Measurements from ENCODE around the gene HYI.
"Not testable (repeated sequence)": the region's sequence is repeated elsewhere in the genome, so short reads cannot be mapped to it uniquely, and the experiment has no call there.

Gene HYI, protein sequence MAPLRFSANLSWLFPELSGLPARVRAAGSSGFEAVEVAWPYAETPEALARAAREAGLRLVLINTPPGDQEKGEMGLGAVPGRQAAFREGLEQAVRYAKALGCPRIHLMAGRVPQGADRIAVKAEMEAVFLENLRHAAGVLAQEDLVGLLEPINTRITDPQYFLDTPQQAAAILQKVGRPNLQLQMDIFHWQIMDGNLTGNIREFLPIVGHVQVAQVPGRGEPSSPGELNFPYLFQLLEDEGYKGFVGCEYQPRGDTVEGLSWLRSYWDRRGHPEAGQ

DNA sequence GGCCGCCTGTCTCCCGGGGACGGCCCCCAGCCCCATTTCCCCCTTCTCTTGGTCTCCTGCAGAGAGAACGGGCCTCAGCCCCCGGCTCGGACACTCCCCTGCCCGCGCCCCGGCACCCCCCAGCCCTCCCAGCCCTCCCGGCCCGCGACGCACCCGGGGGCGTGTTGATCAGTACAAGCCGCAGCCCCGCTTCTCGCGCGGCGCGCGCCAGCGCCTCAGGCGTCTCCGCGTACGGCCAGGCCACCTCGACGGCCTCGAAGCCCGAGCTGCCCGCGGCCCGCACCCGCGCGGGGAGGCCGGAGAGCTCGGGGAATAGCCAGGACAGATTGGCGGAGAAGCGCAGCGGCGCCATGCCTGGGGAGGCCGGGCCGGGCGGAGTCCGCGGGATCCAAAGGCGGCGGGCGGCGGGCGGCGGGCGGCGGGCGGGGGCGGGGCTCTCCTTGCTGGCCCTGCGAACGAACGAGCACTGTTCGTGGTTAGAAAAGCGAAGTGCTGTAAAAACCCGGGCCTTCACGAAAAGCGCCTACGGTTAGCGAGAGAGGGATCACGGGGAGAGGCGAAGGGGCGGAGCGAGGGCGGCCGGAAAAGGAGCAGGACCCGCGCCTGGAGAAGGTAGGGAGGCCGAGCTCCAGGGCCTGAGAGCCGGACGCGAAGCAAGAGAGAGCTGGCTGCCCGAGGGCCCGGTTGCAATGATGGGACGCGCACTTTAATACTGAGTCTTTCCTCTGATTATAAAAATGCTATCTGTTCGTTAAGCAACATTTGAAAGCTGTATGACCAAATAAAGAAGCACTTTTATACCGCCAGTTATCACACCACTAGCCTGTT, at the start of gene HYI:
Gene HYI, minus strand, starts transcription at position 490 of the 828 bp plus-strand sequence. Its CDS starts 138 bp downstream, at position 352.
- DNase-seq (ENCODE audit: low read depth in 2 of 2): peak; percentile 19 to 24

DNA sequence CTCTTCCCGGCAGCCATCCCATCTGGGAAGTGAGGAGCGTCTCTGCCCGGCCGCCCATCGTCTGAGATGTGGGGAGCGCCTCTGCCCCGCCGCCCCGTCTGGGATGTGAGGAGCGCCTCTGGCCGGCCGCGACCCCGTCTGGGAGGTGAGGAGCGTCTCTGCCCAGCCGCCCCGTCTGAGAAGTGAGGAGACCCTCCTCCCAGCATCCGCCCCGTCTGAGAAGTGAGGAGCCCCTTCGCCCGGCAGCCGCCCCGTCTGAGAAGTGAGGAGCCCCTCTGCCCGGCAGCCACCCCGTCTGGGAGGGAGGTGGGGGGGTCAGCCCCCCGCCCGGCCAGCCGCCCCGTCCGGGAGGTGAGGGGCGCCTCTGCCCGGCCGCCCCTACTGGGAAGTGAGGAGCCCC, 48.1 kb upstream of the HYI start:
- not testable (repeated sequence) for DNase-seq (ENCODE audit: low read depth in 2 of 2)

DNA sequence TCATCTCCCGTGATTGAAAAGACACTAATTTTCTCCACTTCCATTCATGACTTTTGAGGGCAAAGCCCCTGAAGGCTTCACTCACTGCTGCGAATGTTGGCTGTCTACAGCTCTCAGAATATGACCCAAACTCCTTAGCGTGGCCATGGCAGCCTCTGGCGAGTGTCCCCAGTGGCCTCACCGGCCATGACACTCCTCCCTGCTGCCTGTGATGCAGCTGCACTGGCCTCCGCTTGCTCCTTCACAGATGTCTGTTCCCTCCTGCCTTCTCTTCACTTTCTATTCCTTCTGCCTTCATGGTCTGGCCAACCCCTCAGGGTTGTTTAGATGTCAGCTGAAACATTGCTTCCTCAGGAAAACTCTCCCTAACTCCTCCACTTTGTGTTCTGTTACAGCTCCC, 46.2 kb upstream of the HYI start:
- DNase-seq (ENCODE audit: low read depth in 2 of 2): no peak

DNA sequence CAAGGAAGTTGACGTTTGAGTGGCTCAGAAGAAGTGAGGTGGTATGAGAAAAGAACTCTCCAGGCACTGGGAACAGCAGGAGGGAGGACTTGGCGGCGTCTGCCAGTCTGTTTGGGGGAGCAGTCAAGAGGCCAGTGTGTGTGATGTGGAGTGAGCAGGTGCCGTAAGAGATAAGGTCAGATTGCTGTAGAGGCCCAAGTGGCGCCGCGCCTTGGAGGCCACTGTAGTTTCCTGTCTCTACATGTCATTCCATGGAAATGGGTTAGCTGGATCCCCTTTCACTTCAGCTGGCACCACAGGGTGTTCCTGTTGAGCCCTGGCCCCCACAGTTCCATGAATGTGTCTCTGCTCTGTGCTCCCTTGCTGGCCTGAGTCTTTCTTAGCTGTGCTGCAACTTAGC, 41.5 kb upstream of the HYI start:
- DNase-seq (ENCODE audit: low read depth in 2 of 2): no peak

DNA sequence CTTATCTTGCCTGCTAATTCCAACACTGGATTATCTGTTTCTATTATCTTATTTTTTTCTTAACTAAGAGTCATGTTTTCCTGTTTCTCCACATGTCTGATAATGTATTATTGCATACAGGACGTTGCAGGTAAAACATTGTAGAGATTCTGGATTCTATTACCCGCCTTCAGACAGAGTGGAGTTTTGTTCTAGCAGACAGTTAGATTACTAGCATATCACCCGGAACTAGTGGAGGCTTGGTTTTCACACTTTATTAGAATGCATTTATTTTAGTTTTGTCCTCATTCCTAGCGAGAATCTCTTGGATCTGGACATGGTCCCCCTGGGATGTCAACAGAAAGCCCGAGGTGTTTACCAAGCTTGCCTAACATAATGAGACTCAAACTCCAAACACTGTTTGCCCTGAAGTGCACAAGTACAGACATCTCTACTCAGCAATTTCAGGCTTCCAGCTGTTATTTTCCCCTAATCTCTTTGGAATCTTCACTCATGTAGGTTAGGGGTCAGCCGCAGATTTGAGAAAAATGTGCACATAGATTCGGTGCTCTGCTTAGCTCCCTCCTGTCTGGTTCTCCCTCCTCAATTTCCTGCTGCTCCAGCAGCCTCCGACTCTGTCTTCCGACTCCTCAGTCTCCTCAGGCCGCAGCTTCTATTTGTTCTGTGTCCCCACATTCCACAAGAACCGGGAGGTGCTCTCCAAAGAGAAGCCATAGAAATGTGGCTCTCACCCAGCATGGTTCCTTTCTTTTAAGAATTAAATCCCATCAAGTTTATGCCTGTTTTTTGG, 40.1 kb upstream of the HYI start:
- no peak for DNase-seq (ENCODE audit: low read depth in 2 of 2)

DNA sequence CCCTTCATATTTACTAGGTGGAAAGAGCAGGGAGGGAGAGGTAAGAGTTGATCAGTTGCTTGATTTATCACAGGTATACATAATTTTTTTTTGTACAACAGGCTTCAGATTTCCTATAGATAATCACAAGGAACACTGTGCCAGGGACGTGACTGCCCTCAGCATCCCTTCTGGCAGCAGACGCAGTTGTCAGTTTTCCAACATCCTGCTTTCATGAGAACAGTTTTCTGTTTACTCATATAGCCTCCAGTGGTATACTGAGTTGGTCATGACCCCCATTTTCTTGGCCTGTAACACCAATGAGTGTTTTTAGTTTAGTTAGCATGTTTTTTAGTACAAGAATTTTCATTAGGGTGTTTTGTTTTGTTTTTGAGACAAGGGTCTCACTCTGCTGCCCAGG, 39.1 kb upstream of the HYI start:
- DNase-seq (ENCODE audit: low read depth in 2 of 2): no peak

DNA sequence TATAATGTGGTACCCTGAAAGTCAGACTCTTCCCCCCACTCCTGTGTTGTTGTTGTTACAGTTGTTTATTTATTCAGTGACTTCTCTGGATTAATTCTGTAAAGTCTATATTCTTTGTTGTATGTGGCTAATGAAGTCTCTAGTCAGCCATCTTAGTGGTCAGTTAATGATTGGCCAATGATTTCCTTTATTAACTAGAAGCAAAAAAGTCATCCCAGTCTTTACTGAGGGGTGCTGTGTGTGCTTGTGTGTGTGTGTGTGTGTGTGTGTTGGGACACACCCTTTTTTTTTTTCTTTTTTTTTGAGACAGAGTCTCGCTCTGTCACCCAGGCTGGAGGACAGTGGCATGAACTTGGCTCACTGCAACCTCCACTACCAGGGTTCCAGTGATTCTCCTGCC, 37.3 kb upstream of the HYI start:
- no peak for DNase-seq (ENCODE audit: low read depth in 2 of 2)

DNA sequence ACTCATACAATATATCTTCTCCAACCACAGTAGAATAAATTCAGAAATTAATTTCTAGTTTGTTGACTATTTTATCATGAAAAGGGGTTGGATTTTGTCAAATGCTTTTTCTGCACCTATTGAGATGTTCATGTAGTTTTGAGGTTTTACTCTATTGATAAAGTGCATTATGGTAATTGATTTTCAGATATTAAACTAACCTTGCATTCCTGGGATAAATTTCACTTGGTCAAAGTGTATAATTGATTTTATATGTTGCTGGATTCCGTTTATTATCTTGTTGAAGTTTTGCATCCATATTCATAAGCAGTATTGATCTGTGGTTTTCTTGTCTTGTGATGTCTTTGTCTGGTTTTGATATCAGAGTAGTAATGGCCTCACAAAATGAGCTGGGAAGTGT, 34.4 kb upstream of the HYI start:
- no peak for DNase-seq (ENCODE audit: low read depth in 2 of 2)

DNA sequence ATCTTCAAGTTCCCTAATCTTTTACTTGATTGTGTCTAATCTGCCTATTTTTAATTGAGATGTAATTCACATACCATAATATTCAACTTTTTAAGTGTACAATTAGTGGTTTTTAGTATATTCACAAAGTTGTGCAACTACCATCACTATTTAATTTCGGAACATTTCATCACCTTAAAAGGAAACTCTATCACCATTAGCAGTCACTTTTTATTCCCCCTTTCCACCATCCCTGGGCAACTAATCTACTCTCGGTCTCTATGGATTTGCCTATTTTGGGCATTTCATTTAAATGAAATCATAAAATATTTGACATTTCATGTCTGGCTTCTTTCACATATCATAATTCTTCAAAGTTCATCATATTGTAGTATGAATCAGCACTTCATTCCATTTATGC, 30.6 kb upstream of the HYI start:
- DNase-seq (ENCODE audit: low read depth in 2 of 2): no peak

DNA sequence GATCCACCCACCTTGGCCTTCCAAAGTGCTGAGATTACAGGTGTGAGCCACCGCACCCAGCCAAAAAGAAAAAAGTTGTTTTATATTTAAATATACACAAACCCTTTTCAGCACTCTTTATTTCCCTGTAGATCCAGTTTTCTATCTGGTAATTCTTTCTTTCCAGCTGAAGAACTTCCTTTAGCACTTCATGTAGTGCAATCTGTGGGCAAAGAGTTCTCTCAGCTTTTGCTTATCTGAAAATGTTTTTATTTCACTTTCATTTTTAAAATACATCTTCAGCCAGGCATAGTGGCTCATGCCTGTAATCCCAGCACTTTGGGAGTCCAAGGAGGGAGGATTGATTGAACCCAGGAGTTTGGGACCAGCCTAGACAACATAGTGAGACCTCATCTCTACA, 28.5 kb upstream of the HYI start:
- no peak for DNase-seq (ENCODE audit: low read depth in 2 of 2)

DNA sequence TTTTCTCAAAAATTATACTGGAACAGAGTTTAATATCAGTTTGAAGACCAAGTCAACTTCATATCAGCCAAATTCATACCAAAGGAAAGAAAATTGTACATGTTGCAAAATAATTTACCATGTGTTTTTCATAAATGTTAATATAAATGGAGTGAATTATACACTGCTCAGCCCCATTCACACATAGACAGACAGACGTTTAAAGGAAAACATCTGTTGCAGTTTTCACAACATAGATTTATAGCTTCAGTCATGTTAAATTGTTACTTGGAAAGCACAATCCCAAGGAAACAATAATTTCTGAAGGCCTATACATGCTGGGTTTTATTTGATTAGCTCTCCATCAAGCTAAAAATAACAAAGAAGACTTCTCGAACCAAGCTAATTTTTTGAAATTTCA, 27.8 kb upstream of the HYI start:
- DNase-seq (ENCODE audit: low read depth in 2 of 2): no peak

DNA sequence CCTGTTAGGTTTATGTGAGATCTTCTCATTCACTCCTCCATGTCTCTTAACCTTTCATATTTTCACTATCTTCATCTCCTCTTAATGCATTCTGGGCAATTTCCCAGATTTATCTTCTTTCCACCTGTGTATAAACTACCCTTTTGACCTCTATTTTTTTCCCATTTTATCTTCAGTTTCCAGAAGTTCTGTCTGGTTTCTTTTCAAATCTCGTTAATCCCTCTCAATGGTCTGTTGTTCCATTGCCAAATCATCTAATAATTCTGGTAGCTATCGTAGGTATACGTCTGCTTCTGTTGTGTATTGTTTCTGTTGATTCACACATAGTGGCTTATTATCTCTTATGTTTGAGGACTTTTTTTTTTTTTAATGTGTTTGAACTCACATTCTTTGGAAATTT, 25.7 kb upstream of the HYI start:
- DNase-seq (ENCODE audit: low read depth in 2 of 2): no peak

DNA sequence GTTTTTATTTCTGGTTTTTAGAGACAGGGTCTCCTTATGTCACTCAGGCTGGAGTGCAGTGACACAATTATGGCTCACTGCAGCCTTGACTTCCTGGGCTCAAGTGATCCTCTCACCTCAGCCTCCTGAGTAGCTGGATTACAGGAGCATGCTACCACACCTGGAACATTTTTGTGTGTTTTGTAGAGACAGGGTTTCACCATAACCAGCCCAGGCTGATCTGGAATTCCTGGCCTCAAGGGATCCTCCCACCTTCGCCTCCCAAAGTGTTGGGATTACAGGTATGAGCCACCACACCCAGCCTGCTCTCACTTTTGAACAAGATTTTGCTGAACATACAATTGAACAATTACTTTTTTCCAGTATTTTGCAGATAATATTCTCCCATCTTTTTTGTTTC, 24.0 kb upstream of the HYI start:
- no peak for DNase-seq (ENCODE audit: low read depth in 2 of 2)

DNA sequence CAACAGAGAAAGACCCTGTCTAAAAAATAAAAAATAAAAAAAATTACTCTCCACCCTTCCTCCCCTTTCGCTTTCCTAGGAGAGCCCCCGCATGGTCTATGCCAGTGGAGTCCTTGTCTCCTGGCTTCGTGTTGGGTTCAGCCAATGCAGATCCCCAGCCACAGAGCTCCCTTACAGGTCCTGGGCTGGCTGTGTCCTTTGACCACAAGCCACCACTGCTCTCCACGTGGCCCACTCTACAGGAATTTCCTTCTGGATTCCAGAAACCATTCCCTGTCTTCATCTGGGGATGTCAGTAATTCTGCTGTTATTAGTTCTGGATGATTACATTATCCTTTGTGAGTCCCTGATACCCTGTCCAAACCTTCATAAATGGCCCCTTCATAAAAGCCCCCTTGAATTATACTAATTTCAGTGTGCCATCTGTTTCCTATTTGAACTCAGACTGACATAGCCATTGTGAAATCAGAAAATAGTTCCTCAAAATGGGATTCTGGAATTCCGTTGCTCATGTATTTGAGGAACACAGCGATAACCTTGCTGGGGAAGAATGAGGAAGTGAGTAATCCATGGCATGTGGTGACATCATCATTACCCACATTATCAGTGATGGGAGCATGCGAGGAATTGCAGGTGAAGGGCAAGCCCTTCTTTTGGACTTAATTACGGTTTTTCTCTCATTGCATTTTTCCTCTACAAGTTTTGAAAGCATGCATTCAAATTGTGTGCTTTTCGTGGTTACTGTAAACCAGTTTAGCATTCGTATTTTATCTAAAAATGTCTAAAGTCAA, 22.1 kb upstream of the HYI start:
- not testable (repeated sequence) for DNase-seq (ENCODE audit: low read depth in 2 of 2)

DNA sequence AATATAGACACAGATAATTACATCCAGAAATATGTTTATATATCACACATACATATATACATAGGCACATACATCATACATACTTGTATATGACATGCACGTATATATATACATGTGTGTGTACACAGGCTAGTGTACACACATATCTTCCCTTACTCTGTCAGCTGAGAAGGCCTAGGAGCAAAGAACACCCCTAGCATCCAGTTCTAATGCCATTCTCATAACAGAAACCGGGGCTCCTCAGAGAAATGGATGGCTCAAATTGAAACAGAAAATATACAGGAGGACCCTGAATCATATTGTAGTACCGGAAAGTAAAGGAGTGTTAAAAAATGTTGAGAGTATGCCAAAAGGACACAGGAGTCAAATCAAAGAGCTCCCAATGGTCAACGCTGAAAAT, 19.7 kb upstream of the HYI start:
- no peak for DNase-seq (ENCODE audit: low read depth in 2 of 2)

DNA sequence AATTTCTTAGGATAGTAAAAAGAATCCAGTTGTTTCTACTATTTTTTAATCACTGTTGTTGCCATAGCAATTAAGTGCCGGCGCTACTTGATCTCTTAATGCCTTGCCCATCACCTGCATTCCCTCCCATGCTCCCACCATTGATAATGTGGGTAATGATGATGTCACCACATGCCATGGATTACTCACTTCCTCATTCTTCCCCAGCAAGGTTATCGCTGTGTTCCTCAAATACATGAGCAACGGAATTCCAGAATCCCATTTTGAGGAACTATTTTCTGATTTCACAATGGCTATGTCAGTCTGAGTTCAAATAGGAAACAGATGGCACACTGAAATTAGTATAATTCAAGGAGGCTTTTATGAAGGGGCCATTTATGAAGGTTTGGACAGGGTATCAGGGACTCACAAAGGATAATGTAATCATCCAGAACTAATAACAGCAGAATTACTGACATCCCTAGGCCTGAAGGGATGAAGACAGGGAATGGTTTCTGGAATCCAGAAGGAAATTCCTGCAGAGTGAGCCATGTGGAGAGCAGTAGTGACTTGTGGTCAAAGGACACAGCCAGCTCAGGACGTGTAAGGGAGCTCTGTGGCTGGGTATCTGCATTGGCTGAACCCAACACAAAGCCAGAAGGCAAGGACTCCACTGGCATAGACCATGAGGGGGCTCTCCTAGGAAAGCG, 18.9 kb upstream of the HYI start:
- DNase-seq (ENCODE audit: low read depth in 2 of 2): not testable (repeated sequence)

DNA sequence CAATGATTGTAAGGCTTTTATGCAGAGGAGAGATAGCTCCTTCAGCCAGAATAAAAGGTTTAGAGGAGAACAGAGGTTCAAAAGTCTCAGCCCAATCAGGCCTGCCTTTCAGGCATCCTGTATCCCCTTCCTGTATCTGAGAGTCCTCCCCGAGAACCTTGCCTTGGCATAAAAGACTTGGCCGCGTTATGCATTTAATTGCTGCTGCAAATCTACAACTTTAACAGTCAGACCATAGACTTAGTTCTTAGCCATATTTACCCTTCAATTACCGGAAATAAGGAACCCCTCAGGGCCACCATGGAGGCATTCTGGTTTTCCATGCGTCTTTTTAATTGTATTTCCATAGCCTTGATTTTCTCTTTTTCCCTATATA, 18.3 kb upstream of the HYI start:
- no peak for DNase-seq (ENCODE audit: low read depth in 2 of 2)

DNA sequence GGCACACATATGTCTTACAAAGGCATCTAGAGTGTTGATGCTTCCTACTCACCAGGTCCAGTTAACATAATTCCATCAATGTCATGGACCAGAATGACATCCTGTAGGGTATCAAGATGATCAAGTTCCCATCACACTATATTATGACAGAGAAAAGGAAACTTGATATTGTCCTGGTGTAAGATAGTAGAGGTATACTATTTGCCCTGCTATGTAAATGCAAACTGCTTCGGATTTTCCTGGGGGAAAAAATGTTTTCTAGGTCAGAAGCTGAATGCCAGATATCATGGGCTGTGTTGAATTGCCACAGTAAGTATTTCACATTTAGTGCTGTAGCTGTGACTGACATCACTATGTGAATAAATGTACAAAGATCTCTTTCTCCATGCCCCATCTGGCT, 16.2 kb upstream of the HYI start:
- DNase-seq (ENCODE audit: low read depth in 2 of 2): no peak

DNA sequence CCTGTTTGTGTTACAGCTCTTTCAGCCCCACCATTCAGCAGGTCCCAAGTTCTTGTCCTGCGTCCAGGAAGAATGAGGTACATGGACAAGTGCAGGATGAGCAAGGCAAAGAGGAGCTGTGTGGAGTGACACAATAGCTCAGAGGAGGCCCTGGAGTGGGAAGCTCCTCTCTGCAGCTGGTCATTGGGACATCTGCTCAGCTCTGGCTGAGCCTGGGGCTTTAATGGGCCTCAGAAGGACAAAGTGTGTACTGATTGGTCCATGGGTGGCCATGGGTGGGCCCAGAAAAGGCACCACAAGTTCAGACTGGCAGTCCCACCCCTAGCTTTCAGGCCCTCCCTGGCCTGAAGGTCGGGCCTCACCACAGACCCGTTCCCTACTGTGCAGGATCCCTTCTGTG, 14.7 kb upstream of the HYI start:
- no peak for DNase-seq (ENCODE audit: low read depth in 2 of 2)

DNA sequence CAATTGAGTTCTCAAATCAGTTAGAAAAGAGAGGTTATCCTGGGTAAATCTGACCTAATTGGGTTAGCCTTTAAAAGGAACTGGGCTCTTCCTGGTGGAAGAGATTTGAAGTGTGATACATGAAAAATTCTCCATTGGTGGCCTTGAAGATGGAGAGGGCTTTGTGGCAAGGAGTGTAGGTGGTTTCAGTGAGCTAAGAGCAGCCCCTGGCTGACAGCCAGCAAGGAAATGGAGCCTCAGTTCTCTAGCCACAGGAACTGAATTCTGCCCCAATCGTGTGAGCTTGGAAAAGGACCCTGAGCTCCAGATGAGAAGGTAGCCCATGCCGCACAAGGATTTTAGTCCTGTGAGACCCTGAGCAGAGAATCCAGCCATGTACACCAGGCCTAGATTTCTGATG, 12.7 kb upstream of the HYI start:
- no peak for DNase-seq (ENCODE audit: low read depth in 2 of 2)

DNA sequence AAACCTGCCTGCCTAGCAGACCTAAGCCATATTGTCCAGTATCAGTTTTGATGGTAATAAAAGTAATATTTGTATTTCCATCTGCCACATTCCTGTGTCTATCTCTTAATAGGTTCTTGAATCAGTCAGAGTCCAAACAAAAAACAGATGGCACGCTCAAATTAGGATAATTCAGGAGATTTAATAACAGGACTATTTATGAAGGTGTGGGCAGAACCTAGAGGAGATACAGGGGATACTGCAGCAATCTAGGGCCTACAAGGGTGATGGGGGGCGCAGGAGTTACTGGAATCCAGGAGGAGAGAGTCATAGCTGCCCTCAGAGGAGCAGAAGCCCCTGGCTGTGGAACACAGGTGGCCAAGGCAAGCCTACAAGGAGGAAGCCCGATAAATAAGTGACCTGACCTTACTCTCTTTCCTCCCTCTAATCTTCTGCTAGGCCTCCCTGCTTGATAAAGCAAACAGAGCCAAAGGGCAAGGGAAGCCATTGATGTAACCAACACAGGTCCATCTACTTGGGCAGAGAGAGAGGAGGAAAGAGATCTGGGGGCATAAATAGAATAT, 11.9 kb upstream of the HYI start:
- DNase-seq (ENCODE audit: low read depth in 2 of 2): no peak

All from stimulated activated CD8-positive, alpha-beta memory T cell treated with anti-CD3 and anti-CD28 coated beads, Interleukin-15, amount 100 ng/mL, for 4 hours (primary cell).